ENCODE results near the gene STX8. TPM values are rescaled to one million over a fixed set of nuclear protein-coding genes. Genes with fewer than 3 reads are reported as not detected.

The STX8 gene
- polyA plus RNA-seq, 1 of the 3 experiments (the other 2 are of a cell fraction): 51.3 TPM

DNA sequence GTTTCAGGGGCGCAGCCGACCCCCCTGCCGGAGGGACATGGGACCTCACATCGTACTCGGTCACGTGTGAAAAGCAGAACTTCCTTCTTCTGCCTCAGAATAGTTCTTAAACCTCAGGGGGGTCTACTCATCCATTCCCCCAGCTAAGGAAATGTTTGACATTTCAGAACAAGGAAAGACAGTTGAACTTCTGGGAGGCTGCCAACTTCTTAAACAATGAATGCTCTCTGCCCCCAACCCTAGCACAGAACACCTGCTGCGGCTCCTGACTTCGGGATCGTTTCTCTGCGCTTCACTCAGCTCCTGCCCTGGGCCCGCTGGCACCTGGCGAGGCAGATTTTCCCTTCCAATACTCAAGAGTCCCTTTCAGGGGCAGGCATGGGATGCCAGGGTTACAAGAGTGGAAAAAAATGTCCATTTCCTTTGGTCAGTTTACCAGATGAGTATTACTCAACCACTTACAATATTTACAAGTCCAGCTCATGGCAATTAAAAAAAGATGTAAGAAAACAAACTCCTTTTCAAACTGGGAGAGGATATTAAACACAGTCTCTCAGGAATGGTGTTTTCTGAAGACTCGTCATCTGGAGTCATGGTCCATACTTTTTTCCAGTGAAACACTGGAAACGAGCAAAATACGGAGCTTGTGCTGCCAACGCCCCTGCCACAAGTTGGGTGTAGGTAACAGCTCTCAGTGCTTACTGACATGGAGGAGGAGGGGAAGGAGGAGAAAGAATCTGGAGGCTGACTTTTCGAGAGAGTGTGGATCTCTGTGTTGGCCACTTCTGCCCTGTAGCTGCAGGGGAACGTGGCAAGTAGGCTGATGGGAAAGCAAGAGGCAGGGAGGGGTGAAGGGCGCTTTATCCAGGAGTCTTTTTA, 318.6 kb downstream of the STX8 start:
- Histone ChIP-seq H3K27ac (ENCODE audit: low read depth in 2 of 2, low read length in 1 of 2) (no peak overlapping the region), H3K79me2 (ENCODE audit: insufficient read depth) (no peaks in the 10 kb centered on the region), H3K4me1 (ENCODE audit: control insufficient read depth in 1 of 2, insufficient read depth in 2 of 2, low read depth in 1 of 2, low read length in 1 of 2) (peaks cover 0 to 5% of the 10 kb centered on the region in 2 experiments; a peak in 1 of 4 replicates), H3K27me3 (ENCODE audit: insufficient read depth) (no peaks in the 10 kb centered on the region), H4K20me1 (ENCODE audit: insufficient read depth) (no peaks in the 10 kb centered on the region), H3K36me3 (replicated peaks in 1 of 2; ENCODE audit: control insufficient read depth in 1 of 2, insufficient read depth in 2 of 2, low read length in 1 of 2) (no peaks in the 10 kb centered on the region), H3K4me3 (ENCODE audit: low read depth in 2 of 2, low read length in 1 of 2) (no peak overlapping the region), H3K4me2 (no peak overlapping the region), H3K9me3 (no peaks in the 10 kb centered on the region), H3F3A (replicated peaks; ENCODE audit: insufficient read depth) (no peaks in the 10 kb centered on the region), H2AFZ (ENCODE audit: low read depth) (no peak overlapping the region), H3K9me2 (no peaks in the 10 kb centered on the region), H3K9ac (no peak overlapping the region)
- 90% methylated on average over 13 of the region's 19 CpGs for WGBS (ENCODE audit: low lambda C conversion rate)
- DNase-seq: no peak
- POLR2A ChIA-PET: no interaction called here
- TF ChIP-seq TAF1 (IDR thresholded peaks at IDR 0.05; ENCODE audit: borderline replicate concordance, low read depth, low read length) (no peak), EZH2phosphoT487 (IDR thresholded peaks at IDR 0.05; ENCODE audit: borderline replicate concordance, low read depth) (no peak), EP300 (IDR thresholded peaks at IDR 0.05; ENCODE audit: borderline replicate concordance in 1 of 2, low read depth in 1 of 2, low read length in 1 of 2) (no peak), TEAD4 (IDR thresholded peaks at IDR 0.05; ENCODE audit: borderline replicate concordance, insufficient read depth) (no peak), RXRA (IDR thresholded peaks at IDR 0.05; ENCODE audit: borderline replicate concordance, low read depth) (no peak), FOSL2 (IDR thresholded peaks at IDR 0.05; ENCODE audit: borderline replicate concordance, low read depth) (no peak), ELF1 (IDR thresholded peaks at IDR 0.05) (no peak), GATA2 (CRISPR knock-in tag; IDR thresholded peaks at IDR 0.05) (no peak), MEF2A (IDR thresholded peaks at IDR 0.05; ENCODE audit: borderline replicate concordance, low read depth) (no peak), RAD21 (IDR thresholded peaks at IDR 0.05; ENCODE audit: low read length) (no peak), NFIC (IDR thresholded peaks at IDR 0.05; ENCODE audit: borderline replicate concordance) (no peak), CHD2 (IDR thresholded peaks at IDR 0.05; ENCODE audit: low read length, partially characterized antibody) (no peak), RCOR1 (IDR thresholded peaks at IDR 0.05; ENCODE audit: low read length) (no peak), MXI1 (IDR thresholded peaks at IDR 0.05; ENCODE audit: low read depth, low read length) (no peak)
- TF ChIP-seq, protein P1, sequence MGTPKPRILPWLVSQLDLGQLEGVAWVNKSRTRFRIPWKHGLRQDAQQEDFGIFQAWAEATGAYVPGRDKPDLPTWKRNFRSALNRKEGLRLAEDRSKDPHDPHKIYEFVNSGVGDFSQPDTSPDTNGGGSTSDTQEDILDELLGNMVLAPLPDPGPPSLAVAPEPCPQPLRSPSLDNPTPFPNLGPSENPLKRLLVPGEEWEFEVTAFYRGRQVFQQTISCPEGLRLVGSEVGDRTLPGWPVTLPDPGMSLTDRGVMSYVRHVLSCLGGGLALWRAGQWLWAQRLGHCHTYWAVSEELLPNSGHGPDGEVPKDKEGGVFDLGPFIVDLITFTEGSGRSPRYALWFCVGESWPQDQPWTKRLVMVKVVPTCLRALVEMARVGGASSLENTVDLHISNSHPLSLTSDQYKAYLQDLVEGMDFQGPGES (IDR thresholded peaks at IDR 0.05; ENCODE audit: low read depth, low read length): no peak
- TF ChIP-seq, protein P2, sequence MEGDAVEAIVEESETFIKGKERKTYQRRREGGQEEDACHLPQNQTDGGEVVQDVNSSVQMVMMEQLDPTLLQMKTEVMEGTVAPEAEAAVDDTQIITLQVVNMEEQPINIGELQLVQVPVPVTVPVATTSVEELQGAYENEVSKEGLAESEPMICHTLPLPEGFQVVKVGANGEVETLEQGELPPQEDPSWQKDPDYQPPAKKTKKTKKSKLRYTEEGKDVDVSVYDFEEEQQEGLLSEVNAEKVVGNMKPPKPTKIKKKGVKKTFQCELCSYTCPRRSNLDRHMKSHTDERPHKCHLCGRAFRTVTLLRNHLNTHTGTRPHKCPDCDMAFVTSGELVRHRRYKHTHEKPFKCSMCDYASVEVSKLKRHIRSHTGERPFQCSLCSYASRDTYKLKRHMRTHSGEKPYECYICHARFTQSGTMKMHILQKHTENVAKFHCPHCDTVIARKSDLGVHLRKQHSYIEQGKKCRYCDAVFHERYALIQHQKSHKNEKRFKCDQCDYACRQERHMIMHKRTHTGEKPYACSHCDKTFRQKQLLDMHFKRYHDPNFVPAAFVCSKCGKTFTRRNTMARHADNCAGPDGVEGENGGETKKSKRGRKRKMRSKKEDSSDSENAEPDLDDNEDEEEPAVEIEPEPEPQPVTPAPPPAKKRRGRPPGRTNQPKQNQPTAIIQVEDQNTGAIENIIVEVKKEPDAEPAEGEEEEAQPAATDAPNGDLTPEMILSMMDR (IDR thresholded peaks at IDR 0.05): no peak
- TF ChIP-seq, protein P3, sequence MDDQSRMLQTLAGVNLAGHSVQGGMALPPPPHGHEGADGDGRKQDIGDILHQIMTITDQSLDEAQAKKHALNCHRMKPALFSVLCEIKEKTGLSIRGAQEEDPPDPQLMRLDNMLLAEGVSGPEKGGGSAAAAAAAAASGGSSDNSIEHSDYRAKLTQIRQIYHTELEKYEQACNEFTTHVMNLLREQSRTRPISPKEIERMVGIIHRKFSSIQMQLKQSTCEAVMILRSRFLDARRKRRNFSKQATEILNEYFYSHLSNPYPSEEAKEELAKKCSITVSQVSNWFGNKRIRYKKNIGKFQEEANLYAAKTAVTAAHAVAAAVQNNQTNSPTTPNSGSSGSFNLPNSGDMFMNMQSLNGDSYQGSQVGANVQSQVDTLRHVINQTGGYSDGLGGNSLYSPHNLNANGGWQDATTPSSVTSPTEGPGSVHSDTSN (IDR thresholded peaks at IDR 0.05): no peak
- TF ChIP-seq, protein P4, sequence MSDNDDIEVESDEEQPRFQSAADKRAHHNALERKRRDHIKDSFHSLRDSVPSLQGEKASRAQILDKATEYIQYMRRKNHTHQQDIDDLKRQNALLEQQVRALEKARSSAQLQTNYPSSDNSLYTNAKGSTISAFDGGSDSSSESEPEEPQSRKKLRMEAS (IDR thresholded peaks at IDR 0.05; ENCODE audit: low read depth): no peak
- TF ChIP-seq, protein P5, sequence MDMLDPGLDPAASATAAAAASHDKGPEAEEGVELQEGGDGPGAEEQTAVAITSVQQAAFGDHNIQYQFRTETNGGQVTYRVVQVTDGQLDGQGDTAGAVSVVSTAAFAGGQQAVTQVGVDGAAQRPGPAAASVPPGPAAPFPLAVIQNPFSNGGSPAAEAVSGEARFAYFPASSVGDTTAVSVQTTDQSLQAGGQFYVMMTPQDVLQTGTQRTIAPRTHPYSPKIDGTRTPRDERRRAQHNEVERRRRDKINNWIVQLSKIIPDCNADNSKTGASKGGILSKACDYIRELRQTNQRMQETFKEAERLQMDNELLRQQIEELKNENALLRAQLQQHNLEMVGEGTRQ (IDR thresholded peaks at IDR 0.05; ENCODE audit: borderline replicate concordance, low read depth, low read length): no peak
- TF ChIP-seq, protein P6, sequence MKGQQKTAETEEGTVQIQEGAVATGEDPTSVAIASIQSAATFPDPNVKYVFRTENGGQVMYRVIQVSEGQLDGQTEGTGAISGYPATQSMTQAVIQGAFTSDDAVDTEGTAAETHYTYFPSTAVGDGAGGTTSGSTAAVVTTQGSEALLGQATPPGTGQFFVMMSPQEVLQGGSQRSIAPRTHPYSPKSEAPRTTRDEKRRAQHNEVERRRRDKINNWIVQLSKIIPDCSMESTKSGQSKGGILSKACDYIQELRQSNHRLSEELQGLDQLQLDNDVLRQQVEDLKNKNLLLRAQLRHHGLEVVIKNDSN (IDR thresholded peaks at IDR 0.05; ENCODE audit: borderline replicate concordance, low read depth): no peak
- CTCF ChIA-PET: no interaction called here

Data from SK-N-SH (cell line).